HG03159 (cell line): Measurements from ENCODE around the gene LAMA1.

Experiments used
- ATAC-seq: cut with Tn5 transposase; IDR thresholded peaks from one replicate; pipeline ENCODE4 v1.9.1; 2021; ENCODE audit warnings: mild to moderate bottlenecking, moderate library complexity; ENCODE audit not compliant: unreplicated experiment

Gene LAMA1

DNA sequence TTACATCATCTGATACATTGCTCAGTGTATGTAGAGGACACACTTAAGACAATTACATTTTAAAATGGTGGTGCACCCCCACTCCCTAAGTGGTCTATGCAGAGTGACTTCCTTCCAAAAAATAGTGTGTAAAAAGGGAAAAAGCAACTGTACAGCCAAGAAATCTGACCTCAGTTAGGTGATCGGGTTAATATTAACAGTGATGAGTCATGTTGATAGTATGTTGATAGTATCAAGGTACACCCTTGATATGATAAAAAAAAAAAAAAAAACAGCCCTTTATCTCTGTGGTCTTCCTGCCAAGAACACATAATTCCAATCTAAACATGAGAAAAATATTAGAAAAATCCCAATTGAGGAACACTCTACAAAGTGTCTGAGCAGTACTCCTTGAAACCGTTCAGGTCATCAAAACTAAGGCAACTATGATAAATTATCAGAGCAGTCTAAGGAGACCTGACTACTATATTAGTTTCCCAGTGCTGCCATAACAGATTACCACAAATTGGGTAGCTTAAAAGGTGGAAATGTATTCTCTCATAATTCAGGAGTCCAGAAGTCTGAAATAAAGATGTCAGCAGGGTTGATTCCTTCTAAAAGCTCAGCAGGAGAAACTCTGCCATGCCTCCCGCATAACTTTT is 216.2 kb downstream of the LAMA1 start:
- no peak for ATAC-seq

DNA sequence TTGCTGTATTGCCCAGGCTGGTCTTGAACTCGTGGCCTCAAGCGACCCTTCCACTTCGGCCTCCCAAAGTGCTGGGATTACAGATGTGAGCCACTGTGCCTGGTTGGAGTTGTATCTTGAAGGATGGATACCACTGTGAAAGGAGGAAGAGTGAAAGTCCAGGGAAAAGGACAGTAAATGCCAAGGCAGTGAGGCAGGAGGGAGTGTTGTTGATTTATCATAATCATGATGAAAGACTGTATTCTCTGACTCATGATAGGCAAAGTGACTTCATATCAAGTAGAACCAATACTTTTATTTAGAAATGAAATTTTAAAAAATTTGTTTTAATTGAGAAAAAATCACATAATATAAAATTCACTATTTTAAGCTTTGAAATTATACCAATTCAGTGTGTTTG is 225.8 kb downstream of the LAMA1 start:
- no peak for ATAC-seq
